Stomach (tissue), 4 donors: ENCODE measurements around the gene FGF4.

Source experiments
- EP300 ChIP-seq: sonication (generic); formaldehyde crosslinking; IDR thresholded peaks from one replicate; pipeline ENCODE4 v1.6.1; 2017; ENCODE audit warnings: antibody characterized with exemption
- TF ChIP-seq, protein P1 (sequence below), 7 experiments: fragments of 450-650 bp in 4 of 7; fragments of 200-600 bp in 3 of 7; sonication (generic) in 3 of 7; IDR thresholded peaks; one replicate each; pipeline ENCODE4 v1.5.1; 2016 to 2019; ENCODE audit warnings: antibody characterized with exemption in 7 of 7, control low read depth in 2 of 7, mild to moderate bottlenecking in 1 of 7

DNA sequence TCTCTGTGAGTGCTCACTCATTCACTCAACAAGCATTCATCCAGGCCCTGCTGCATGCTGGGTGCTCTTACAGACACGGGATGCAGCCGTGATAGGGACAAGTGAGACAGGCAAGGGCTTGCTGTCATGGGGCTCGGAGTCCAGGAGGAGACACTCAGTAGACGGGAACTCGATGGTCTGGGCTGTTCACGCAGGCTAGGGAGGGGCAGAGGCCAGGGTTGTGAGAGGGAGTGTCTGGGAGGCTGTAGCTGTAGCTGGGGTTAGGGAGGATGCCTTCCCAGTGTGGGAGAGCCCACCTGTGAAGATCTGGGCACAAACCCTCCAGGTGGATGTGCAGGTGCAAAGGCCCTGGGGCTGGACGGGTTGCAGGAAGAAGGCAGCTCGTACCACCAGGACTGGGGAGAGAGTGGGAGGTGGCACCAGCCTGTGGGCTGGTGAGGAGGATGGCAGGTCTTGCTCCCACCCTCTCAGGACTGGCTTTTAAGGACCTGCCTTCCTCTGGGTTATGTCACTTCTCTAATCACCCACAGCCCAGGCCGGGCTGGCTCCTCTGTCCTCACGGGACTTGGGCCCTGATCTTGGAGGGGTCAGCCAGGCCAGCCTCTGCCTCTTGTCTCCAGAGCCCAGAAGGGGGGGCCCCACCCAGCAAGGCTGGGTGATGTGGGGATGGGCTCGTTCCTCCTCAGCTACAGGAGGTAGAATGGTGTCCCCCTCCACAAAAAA lies 24.1 kb downstream of the FGF4 start:
- no peak for TF ChIP-seq EP300
- TF ChIP-seq, protein P1, sequence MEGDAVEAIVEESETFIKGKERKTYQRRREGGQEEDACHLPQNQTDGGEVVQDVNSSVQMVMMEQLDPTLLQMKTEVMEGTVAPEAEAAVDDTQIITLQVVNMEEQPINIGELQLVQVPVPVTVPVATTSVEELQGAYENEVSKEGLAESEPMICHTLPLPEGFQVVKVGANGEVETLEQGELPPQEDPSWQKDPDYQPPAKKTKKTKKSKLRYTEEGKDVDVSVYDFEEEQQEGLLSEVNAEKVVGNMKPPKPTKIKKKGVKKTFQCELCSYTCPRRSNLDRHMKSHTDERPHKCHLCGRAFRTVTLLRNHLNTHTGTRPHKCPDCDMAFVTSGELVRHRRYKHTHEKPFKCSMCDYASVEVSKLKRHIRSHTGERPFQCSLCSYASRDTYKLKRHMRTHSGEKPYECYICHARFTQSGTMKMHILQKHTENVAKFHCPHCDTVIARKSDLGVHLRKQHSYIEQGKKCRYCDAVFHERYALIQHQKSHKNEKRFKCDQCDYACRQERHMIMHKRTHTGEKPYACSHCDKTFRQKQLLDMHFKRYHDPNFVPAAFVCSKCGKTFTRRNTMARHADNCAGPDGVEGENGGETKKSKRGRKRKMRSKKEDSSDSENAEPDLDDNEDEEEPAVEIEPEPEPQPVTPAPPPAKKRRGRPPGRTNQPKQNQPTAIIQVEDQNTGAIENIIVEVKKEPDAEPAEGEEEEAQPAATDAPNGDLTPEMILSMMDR (IDR thresholded peaks at IDR 0.05) = no peak
